MCF 10A (cell line): Measurements from ENCODE around the gene PIGR. TPM values are rescaled to one million over a fixed set of nuclear protein-coding genes. Genes with fewer than 3 reads are reported as not detected.

ENCODE experiments used
- BruUV-seq: library from RNA; stranded (reverse); fragments of 400-500 nt; replicated peaks from 2 replicates; lab custom pipeline; 2021; lab: Mats Ljungman, UMichigan
- CTCF ChIA-PET: fragments of 300-600 bp; sonication (Branson Sonifier 250); formaldehyde crosslinking; extraction: SDS; loops from one replicate; lab custom pipeline; 2021; ENCODE audit warnings: antibody characterized with exemption, inconsistent platforms; lab: Yijun Ruan, JAX
- POLR2A ChIA-PET: fragments of 300-600, 350-650 bp; sonication (Branson Sonifier 250); formaldehyde crosslinking; extraction: SDS; loops from one replicate; lab custom pipeline; 2020; ENCODE audit warnings: antibody characterized with exemption, inconsistent platforms; lab: Yijun Ruan, JAX
- DNase-seq: peaks from one replicate; pipeline ENCODE4 v3.0.0-alpha.2; 2018; ENCODE audit not compliant: unreplicated experiment
- H3K27ac Mint-ChIP-seq: one replicate; pipeline ENCODE4 v1.8.0; 2022; ENCODE audit warnings: mild to moderate bottlenecking, low read depth, mixed read lengths; ENCODE audit not compliant: unreplicated experiment
- H3K27me3 Mint-ChIP-seq: one replicate; pipeline ENCODE4 v1.8.0; 2022; ENCODE audit warnings: mixed read lengths; ENCODE audit not compliant: insufficient read depth, unreplicated experiment
- H3K36me3 Mint-ChIP-seq: one replicate; pipeline ENCODE4 v1.8.0; 2022; ENCODE audit warnings: mild to moderate bottlenecking, moderate library complexity, mixed read lengths; ENCODE audit not compliant: insufficient read depth, unreplicated experiment
- H3K4me1 Mint-ChIP-seq: one replicate; pipeline ENCODE4 v1.8.0; 2022; ENCODE audit warnings: mixed read lengths; ENCODE audit not compliant: insufficient read depth, unreplicated experiment
- H3K4me3 Mint-ChIP-seq: one replicate; pipeline ENCODE4 v1.8.0; 2022; ENCODE audit warnings: mild to moderate bottlenecking, moderate library complexity, mixed read lengths; ENCODE audit not compliant: unreplicated experiment
- H3K9me3 Mint-ChIP-seq: one replicate; pipeline ENCODE4 v1.8.0; 2022; ENCODE audit warnings: mixed read lengths; ENCODE audit not compliant: unreplicated experiment
- intact Hi-C: fragments of 100-400 bp; cut with micrococcal nuclease; formaldehyde crosslinking; loops from 2 replicates; pipeline ENCODE4 v1.14.1; 2022
- total RNA-seq: library from RNA; stranded (reverse); gene quantifications from 2 replicates; pipeline ENCODE4 v1.2.3, GENCODE V29; 2022
- TF ChIP-seq, protein P1 (sequence below): fragments of 200-600 bp; IDR thresholded peaks from one replicate; pipeline ENCODE4 v1.8.0; 2022; ENCODE audit warnings: antibody characterized with exemption, mild to moderate bottlenecking; ENCODE audit not compliant: unreplicated experiment

PIGR gene
- total RNA-seq, 1 experiment from 2014 or later = not detected

DNA sequence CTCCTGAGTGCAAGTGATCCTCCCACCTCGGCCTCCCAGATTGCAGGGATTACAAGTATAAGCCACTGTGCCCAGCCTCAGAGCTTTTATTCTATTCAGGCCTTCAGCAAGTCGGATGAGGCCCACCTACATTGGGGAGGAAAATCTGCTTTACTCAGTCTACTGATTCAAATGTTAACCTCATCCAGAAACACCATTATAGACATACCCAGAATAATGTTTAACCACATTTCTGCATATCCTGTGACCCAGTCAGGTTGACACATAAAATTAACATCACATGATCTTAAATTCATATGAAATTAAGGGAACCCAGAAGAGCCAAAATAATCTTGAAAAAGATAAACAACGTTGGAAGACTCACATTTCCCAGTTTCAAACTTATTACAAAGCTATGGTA lies 66.0 kb downstream of the PIGR start:
- Mint-ChIP-seq H3K27me3 (no peaks in the 10 kb centered on the region), H3K4me3 (no peak overlapping the region), H3K9me3 (peaks cover 18% of the 10 kb centered on the region), H3K27ac (no peak overlapping the region), H3K36me3 (no peaks in the 10 kb centered on the region), H3K4me1 (peaks cover 20% of the 10 kb centered on the region)
- TF ChIP-seq, protein P1, sequence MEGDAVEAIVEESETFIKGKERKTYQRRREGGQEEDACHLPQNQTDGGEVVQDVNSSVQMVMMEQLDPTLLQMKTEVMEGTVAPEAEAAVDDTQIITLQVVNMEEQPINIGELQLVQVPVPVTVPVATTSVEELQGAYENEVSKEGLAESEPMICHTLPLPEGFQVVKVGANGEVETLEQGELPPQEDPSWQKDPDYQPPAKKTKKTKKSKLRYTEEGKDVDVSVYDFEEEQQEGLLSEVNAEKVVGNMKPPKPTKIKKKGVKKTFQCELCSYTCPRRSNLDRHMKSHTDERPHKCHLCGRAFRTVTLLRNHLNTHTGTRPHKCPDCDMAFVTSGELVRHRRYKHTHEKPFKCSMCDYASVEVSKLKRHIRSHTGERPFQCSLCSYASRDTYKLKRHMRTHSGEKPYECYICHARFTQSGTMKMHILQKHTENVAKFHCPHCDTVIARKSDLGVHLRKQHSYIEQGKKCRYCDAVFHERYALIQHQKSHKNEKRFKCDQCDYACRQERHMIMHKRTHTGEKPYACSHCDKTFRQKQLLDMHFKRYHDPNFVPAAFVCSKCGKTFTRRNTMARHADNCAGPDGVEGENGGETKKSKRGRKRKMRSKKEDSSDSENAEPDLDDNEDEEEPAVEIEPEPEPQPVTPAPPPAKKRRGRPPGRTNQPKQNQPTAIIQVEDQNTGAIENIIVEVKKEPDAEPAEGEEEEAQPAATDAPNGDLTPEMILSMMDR = no peak
- intact Hi-C loops = no loop called here
- POLR2A ChIA-PET = interaction anchor here (1.3 to 1.8 kb wide), 2 partner anchors 10 to 15 kb away, joined by 3 to 4 read pairs; partner anchors contain the start of gene IL20
- CTCF ChIA-PET = interaction anchor here (0.6 to 2.2 kb wide), 6 partner anchors 16 to 155 kb away, joined by 3 to 10 read pairs (median 4); partner anchors contain the start of gene IL20
- no peak for DNase-seq
- BruUV-seq = no TSS peak

Other genes with a start within 250 kb of the PIGR start
- not detected in 2 replicates for gene IL19, start 175.7 kb downstream of the PIGR start, total RNA-seq
- not detected in 2 replicates for gene IL10, start 174.0 kb downstream of the PIGR start, total RNA-seq
- not detected in 2 replicates for gene IL20, start 80.8 kb downstream of the PIGR start, total RNA-seq
- 0.58 and 1.1 TPM in 2 replicates for gene IL24, start 49.0 kb downstream of the PIGR start, total RNA-seq
- gene FCMR, start 24.5 kb downstream of the PIGR start, total RNA-seq = 10.1 and 18.0 TPM in 2 replicates
- gene FCAMR, start 24.0 kb upstream of the PIGR start, total RNA-seq = not detected in 2 replicates
- gene C1orf116, start 86.3 kb upstream of the PIGR start, total RNA-seq = 35.4 and 35.5 TPM in 2 replicates
- 19.2 and 24.2 TPM in 2 replicates for gene YOD1, start 104.7 kb upstream of the PIGR start, total RNA-seq
- 21.1 and 22.0 TPM in 2 replicates for gene PFKFB2, start 106.8 kb upstream of the PIGR start, total RNA-seq
- gene C4BPB, start 142.4 kb upstream of the PIGR start, total RNA-seq = not detected in 2 replicates
- not detected in 2 replicates for gene C4BPA, start 157.8 kb upstream of the PIGR start, total RNA-seq